Keratinocyte (primary cell): Measurements from ENCODE around the gene GFOD1. TPM values are rescaled to one million over a fixed set of nuclear protein-coding genes. Genes with fewer than 3 reads are reported as not detected.

Experiments
- DNase-seq: peaks from one replicate; pipeline ENCODE4 v3.0.0-alpha.2; 2011; ENCODE audit warnings: low read depth, missing footprints, low spot score
- FAIRE-seq: peaks from 2 replicates; lab custom pipeline; 2011; peaks lifted over from hg19 to GRCh38; lab: Jason Lieb, UNC
- H2AFZ ChIP-seq: 2 replicates; pipeline ENCODE4 v1.6.0; 2012; ENCODE audit warnings: low read length, control low read depth, inconsistent platforms; ENCODE audit not compliant: control insufficient read depth
- H3K27ac ChIP-seq: 2 replicates; pipeline ENCODE4 v1.5.1; 2011; ENCODE audit warnings: low read length; ENCODE audit not compliant: control insufficient read depth, insufficient read depth
- H3K27me3 ChIP-seq: 3 replicates; pipeline ENCODE4 v1.6.0; 2011; ENCODE audit warnings: low read length; ENCODE audit not compliant: control insufficient read depth, insufficient read depth; ENCODE audit errors: extremely low read depth
- H3K36me3 ChIP-seq, 2 experiments: 2 replicates in 1 of 2; 3 replicates in 1 of 2; pipeline ENCODE4 v1.5.1; 2011; ENCODE audit warnings: low read length in 2 of 2, mild to moderate bottlenecking in 1 of 2; ENCODE audit not compliant: control insufficient read depth in 2 of 2, insufficient read depth in 2 of 2; ENCODE audit errors: extremely low read depth in 1 of 2
- H3K4me1 ChIP-seq: 3 replicates; pipeline ENCODE4 v1.5.1; 2011; ENCODE audit warnings: low read length; ENCODE audit not compliant: control insufficient read depth, insufficient read depth; ENCODE audit errors: extremely low read depth
- H3K4me2 ChIP-seq: 3 replicates; pipeline ENCODE4 v1.6.0; 2011; ENCODE audit warnings: low read depth, low read length; ENCODE audit not compliant: control insufficient read depth, insufficient read depth; ENCODE audit errors: extremely low read depth
- H3K4me3 ChIP-seq, 3 experiments: fragments of 200-600 bp in 1 of 3; sonication (generic) in 1 of 3; 2 replicates in 2 of 3; 3 replicates in 1 of 3; pipeline ENCODE4 v1.5.1; 2011 to 2016; ENCODE audit warnings: low read length in 3 of 3, mild to moderate bottlenecking in 3 of 3, control low read depth in 2 of 3, inconsistent platforms in 1 of 3, low read depth in 1 of 3, mixed read lengths in 1 of 3, mixed run types in 1 of 3, moderate library complexity in 1 of 3; ENCODE audit not compliant: control insufficient read depth in 2 of 3, insufficient read depth in 2 of 3; ENCODE audit errors: extremely low read depth in 1 of 3
- H3K79me2 ChIP-seq: 2 replicates; pipeline ENCODE4 v1.6.0; 2012; ENCODE audit warnings: low read length; ENCODE audit not compliant: control insufficient read depth, insufficient read depth
- H3K9ac ChIP-seq: 3 replicates; pipeline ENCODE4 v1.6.0; 2011; ENCODE audit warnings: low read length; ENCODE audit not compliant: control insufficient read depth, insufficient read depth; ENCODE audit errors: extremely low read depth
- H3K9me1 ChIP-seq: 3 replicates; pipeline ENCODE4 v1.6.0; 2011; ENCODE audit warnings: low read length; ENCODE audit not compliant: control insufficient read depth, insufficient read depth; ENCODE audit errors: extremely low read depth
- H3K9me3 ChIP-seq: 2 replicates; pipeline ENCODE4 v1.5.1; 2012; ENCODE audit warnings: low read depth, low read length; ENCODE audit not compliant: control insufficient read depth
- H4K20me1 ChIP-seq: 3 replicates; pipeline ENCODE4 v1.6.0; 2011; ENCODE audit warnings: low read length; ENCODE audit not compliant: control insufficient read depth, insufficient read depth; ENCODE audit errors: extremely low read depth
- EZH2 ChIP-seq: IDR thresholded peaks from one replicate; pipeline ENCODE4 v1.6.1; 2012; ENCODE audit warnings: inconsistent platforms, mild to moderate bottlenecking, low read length, moderate library complexity
- dilution Hi-C: fragments of 300-500 bp; cut with MboI; formaldehyde crosslinking; loops from one replicate; pipeline ENCODE4 v1.7.0; 2020; ENCODE audit warnings: low sequenced_read_pairs; ENCODE audit not compliant: extremely low pct_ligation_motif_present
- polyA plus RNA-seq, 5 experiments: library from polyadenylated mRNA; depleted of rRNA in 3 of 5; stranded (reverse) in 3 of 5; stranded (forward) in 1 of 5; unstranded in 1 of 5; fragments of >200 nt; gene quantifications; 1 replicate in 1 of 5; 2 replicates in 3 of 5; 3 replicates in 1 of 5; pipeline versions ENCODE4 v1.2.1 to v1.2.3, GENCODE V29; 2011 to 2012; ENCODE audit warnings: missing spikeins in 2 of 5, low read depth in 1 of 5, low replicate concordance in 1 of 5
- TF ChIP-seq, protein P1 (sequence below), 3 experiments: IDR thresholded peaks in 1 of 3; conservative IDR thresholded peaks in 1 of 3; optimal IDR thresholded peaks in 1 of 3; 2 replicates in 2 of 3; 3 replicates in 1 of 3; pipeline versions ENCODE3 to v1.5.1; 2011; ENCODE audit warnings: low read length in 3 of 3, mild to moderate bottlenecking in 3 of 3, moderate library complexity in 2 of 3, control low read depth in 1 of 3, inconsistent platforms in 1 of 3; ENCODE audit not compliant: insufficient read depth in 2 of 3; ENCODE audit errors: extremely low read depth in 1 of 3

GFOD1 gene
- polyA plus RNA-seq, 1 donor (not counting 4 experiments of a cell fraction or from before 2014, with no cell fraction given): 7.2 TPM

DNA sequence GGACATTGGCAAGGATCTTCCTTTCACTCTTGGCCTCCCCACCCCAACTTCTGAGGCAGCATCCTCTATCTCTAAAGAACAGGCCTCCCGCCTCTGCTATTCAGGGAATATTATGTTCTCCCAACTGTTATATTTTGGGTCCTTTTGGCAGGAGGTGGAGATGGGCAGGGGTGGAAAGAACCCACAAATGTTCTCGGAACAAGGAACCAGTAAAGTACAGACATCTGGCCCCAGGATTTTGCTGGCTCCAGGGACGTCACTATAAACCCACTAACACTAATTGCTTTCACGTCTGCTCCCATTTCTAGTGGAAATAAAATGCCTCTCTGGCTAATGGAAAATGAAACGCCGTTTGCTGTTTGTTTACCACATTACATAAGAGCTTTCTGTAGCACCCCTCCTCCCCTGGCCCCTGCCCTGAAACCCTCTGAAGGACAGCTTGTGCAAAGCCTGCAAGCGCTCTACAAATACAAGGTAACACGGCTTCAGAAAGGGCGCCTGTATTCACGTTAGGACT, 81.4 kb downstream of the GFOD1 start:
- no peak overlapping the region for H3K4me2 ChIP-seq
- no peaks in the 10 kb centered on the region for H3K27me3 ChIP-seq
- no peaks in the 10 kb centered on the region for H3K9me3 ChIP-seq
- peaks cover 22% of the 10 kb centered on the region for H3K4me1 ChIP-seq
- dilution Hi-C loops: no loop called here
- TF ChIP-seq, protein P1, sequence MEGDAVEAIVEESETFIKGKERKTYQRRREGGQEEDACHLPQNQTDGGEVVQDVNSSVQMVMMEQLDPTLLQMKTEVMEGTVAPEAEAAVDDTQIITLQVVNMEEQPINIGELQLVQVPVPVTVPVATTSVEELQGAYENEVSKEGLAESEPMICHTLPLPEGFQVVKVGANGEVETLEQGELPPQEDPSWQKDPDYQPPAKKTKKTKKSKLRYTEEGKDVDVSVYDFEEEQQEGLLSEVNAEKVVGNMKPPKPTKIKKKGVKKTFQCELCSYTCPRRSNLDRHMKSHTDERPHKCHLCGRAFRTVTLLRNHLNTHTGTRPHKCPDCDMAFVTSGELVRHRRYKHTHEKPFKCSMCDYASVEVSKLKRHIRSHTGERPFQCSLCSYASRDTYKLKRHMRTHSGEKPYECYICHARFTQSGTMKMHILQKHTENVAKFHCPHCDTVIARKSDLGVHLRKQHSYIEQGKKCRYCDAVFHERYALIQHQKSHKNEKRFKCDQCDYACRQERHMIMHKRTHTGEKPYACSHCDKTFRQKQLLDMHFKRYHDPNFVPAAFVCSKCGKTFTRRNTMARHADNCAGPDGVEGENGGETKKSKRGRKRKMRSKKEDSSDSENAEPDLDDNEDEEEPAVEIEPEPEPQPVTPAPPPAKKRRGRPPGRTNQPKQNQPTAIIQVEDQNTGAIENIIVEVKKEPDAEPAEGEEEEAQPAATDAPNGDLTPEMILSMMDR (optimal IDR thresholded peaks at IDR 0.05 in 1 of 3, IDR thresholded peaks at IDR 0.05 in 1 of 3, conservative IDR thresholded peaks at IDR 0.05 in 1 of 3; ENCODE audit: extremely low read depth in 1 of 3, insufficient read depth in 2 of 3, low read length in 3 of 3): no peak
- no peak for TF ChIP-seq EZH2
- no peaks in the 10 kb centered on the region for H4K20me1 ChIP-seq
- DNase-seq: no peak
- no peak overlapping the region for H2AFZ ChIP-seq
- H3K36me3 ChIP-seq: peaks cover 0 to 1% of the 10 kb centered on the region in 2 experiments
- no peak for FAIRE-seq
- H3K27ac ChIP-seq: no peak overlapping the region
- peaks cover 9% of the 10 kb centered on the region for H3K79me2 ChIP-seq
- no peak overlapping the region for H3K4me3 ChIP-seq
- H3K9me1 ChIP-seq: no peaks in the 10 kb centered on the region
- no peak overlapping the region for H3K9ac ChIP-seq

DNA sequence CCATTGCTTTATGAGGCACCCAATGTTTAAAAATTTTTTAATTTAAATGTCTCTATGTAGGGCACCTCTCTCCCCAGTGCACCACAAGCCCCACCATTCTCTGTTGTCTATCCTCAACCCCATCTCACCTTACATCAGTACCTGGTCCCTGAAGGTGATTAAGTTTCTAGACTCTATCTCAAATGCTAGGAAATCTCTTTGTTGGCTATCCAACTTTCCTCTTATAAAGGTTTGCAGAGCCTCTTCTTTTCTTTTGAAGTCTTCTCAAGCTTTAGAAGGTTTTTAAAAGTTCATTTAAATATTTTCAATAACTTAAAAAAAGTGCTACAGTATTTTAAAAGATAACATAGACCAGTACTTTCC, 82.5 kb downstream of the GFOD1 start:
- H2AFZ ChIP-seq: no peak overlapping the region
- no peaks in the 10 kb centered on the region for H3K9me3 ChIP-seq
- no peaks in the 10 kb centered on the region for H3K9me1 ChIP-seq
- H3K27ac ChIP-seq: no peak overlapping the region
- DNase-seq: no peak
- no peak overlapping the region for H3K9ac ChIP-seq
- TF ChIP-seq, protein P1 (optimal IDR thresholded peaks at IDR 0.05 in 1 of 3, IDR thresholded peaks at IDR 0.05 in 1 of 3, conservative IDR thresholded peaks at IDR 0.05 in 1 of 3; ENCODE audit: extremely low read depth in 1 of 3, insufficient read depth in 2 of 3, low read length in 3 of 3): no peak
- TF ChIP-seq EZH2: no peak
- H3K27me3 ChIP-seq: no peaks in the 10 kb centered on the region
- H3K4me2 ChIP-seq: no peak overlapping the region
- peaks cover 25% of the 10 kb centered on the region for H3K4me1 ChIP-seq
- H3K4me3 ChIP-seq: no peak overlapping the region
- FAIRE-seq: no peak
- dilution Hi-C loops: no loop called here
- H3K79me2 ChIP-seq: peaks cover 17% of the 10 kb centered on the region
- H3K36me3 ChIP-seq: no peaks in the 10 kb centered on the region
- H4K20me1 ChIP-seq: no peaks in the 10 kb centered on the region
